Superior temporal gyrus (tissue), 1 donor: ENCODE data around the gene PRRC2A.

ENCODE experiments used
- DNase-seq: peaks from one replicate; pipeline ENCODE4 v3.0.0-alpha.2; 2016; ENCODE audit errors: extremely low spot score

PRRC2A gene

GRCh38 chr6:31624070-31624469, 3.6 kb downstream of the PRRC2A start:
- DNase-seq: no peak

GRCh38 chr6:31626952-31627351, 6.4 kb downstream of the PRRC2A start:
- no peak for DNase-seq

GRCh38 chr6:31627690-31628287, 7.3 kb downstream of the PRRC2A start:
- DNase-seq: no peak

GRCh38 chr6:31629014-31629413, 8.5 kb downstream of the PRRC2A start:
- no peak for DNase-seq

- DNase-seq: no peak
Measured at GRCh38 chr6:31630177-31630934, 9.8 kb downstream of the PRRC2A start.

- DNase-seq: no peak
Measured at GRCh38 chr6:31631209-31631608, 10.7 kb downstream of the PRRC2A start.

GRCh38 chr6:31631681-31632278, 11.3 kb downstream of the PRRC2A start:
- no peak for DNase-seq

- DNase-seq: no peak
Measured at GRCh38 chr6:31632279-31632946, 11.9 kb downstream of the PRRC2A start.

GRCh38 chr6:31633447-31633846, 12.9 kb downstream of the PRRC2A start:
- DNase-seq: no peak

- DNase-seq: no peak
Measured at GRCh38 chr6:31634131-31634530, 13.6 kb downstream of the PRRC2A start.

- no peak for DNase-seq
Measured at GRCh38 chr6:31634969-31635575, 14.6 kb downstream of the PRRC2A start.

GRCh38 chr6:31636698-31637596, 16.4 kb downstream of the PRRC2A start:
- no peak for DNase-seq

- DNase-seq: no peak
Measured at GRCh38 chr6:31639043-31639442, 18.5 kb downstream of the PRRC2A start.

GRCh38 chr6:31639449-31639861, 18.9 kb downstream of the PRRC2A start:
- no peak for DNase-seq

- no peak for DNase-seq
Measured at GRCh38 chr6:31640612-31641011, 20.1 kb downstream of the PRRC2A start.

- DNase-seq: no peak
Measured at GRCh38 chr6:31641370-31641769, 20.9 kb downstream of the PRRC2A start.

- no peak for DNase-seq
Measured at GRCh38 chr6:31642798-31643570, 22.5 kb downstream of the PRRC2A start.

GRCh38 chr6:31643818-31644454, 23.4 kb downstream of the PRRC2A start:
- no peak for DNase-seq

GRCh38 chr6:31645325-31645724, 24.8 kb downstream of the PRRC2A start:
- no peak for DNase-seq
